GM18907 (cell line): ENCODE measurements around the gene VAC14.

ENCODE experiments used
- ATAC-seq: cut with Tn5 transposase; IDR thresholded peaks from one replicate; pipeline ENCODE4 v1.9.1; 2021; ENCODE audit warnings: mild to moderate bottlenecking, moderate library complexity; ENCODE audit not compliant: unreplicated experiment

Gene VAC14

DNA sequence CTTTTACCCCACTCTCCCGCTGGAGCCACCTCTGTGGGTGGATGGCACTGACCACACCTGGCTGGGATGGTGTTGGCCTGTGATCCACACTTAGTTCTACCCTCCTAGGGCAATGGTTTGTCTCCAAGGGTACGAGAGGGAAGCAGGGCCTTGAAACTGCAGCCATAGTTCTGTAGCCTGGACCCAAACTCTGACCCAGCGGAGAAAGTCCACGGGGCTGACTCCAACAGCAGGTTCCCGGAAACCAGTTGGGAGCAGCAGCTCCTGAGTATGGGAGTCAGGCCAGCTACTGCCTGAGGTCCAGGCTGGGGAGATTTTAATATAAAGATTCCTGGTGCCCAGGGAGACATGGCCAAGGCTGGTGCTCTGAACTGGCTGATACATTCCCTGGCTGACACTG is 91.5 kb downstream of the VAC14 start:
- no peak for ATAC-seq

- no peak for ATAC-seq
These were observed 92.4 kb downstream of the VAC14 start for GRCh38 chr16:70708366-70709246.

DNA sequence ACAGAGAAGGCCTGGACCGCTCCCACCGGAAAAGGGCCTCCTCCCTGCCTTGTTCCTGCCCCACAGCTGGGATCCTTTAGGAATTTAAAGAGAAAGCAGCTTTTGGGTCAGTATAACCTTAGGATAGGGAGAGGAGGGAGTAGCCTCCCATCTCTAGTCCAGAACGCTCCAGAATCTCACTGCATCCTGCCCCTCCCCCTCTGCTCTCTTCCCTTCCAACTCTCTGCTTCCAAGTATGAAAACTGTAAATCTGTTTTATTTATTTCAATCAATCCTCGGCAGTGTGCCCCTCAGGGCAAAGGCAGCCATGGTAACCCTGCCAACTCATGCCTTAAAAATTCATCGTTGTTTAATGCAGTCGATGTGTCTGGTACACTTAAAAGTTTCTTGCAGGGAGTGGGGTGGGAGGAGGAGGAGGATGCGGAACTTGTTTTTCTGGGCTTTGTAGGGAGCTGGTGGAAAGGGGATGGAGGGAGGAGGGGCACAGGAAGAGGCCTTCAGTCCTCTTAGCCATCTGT is 94.0 kb downstream of the VAC14 start:
- no peak for ATAC-seq

DNA sequence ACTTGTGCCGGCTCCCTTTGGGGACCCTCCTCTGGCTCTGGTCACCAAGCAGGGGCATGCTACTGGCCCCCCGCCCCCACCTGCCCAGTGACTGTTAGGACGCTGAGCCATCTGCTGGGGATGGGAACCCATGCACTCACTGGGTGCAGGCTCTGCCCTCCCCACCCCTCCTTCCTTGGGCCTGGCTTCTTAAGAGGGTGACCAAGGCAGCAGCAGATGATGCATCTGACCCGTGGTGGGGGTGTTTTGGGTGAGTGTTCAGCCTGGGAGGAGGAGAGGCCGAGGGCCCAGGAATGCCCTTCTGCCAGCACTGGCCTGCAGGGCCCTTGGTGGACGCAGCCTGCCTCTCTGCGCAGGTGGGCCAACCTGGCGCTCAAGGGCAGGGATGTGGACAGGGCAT is 95.9 kb downstream of the VAC14 start:
- no peak for ATAC-seq

- ATAC-seq = no peak
These were observed 96.4 kb downstream of the VAC14 start for GRCh38 chr16:70704586-70704985.

DNA sequence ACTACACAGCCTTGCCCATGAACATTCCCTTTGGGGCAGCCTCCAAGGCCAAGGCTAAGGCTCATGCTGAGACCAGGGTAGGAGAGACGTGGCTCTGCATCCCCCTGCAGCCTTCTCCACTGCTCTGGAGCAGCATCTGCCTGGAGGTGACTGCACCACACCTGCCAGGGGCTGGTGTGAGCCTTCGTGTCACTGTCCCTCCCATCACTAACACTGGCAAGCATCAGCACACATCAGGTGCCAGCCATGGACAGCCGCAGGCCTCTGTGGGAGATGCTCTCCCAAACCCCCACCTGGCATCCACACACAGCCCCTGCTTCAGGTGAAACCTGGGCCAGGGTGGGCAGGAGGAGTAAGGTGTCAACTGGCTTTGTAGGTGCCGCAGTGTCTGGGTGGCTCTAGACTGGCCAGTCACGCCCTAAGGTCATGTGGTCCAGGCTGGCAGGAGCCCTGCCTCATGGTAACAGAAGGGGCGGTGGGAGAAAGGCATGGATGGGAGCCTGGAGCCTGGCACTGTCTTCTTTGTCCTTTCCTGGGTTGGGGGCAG is 97.0 kb downstream of the VAC14 start:
- ATAC-seq = no peak

DNA sequence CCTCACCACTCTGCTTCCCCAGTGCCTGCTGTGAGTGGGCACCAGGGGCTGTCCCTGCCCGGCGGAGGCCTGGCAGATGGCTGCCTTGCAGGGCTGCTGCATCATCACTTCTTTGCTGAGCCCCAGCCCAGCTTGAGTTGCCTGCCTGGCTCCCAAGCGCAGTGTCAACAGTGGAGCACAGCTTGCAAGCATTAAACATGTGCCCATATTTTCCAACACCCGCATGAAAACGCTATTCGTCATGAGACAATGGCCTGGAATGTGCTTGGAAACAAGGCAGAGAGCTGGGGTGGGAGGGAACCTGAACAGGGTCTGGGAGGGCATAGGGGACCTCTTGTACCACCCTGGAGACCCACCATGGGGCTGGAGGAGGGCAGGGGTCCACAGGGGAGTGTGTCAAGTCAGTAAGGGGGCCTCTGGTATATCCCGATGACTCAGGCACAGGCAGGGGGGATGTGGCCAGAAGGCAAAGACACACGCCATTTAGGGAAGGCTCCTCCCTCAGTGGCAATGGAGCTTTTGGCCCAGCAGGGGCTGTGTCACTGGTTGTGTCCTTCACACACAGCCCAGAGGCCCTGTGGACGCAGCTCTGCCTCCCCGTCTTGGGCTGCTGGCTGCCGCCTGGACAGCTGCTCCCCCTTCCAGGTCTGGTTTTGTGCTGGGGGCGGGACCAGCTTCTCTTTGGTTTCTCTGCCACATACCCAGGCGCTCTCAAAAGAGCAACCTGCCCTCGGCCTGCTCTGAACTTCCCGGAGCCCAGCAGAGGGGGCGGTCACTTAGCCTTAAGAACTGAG is 97.7 kb downstream of the VAC14 start:
- ATAC-seq = no peak

- ATAC-seq = no peak
These were observed 98.3 kb downstream of the VAC14 start for GRCh38 chr16:70702624-70703023.

DNA sequence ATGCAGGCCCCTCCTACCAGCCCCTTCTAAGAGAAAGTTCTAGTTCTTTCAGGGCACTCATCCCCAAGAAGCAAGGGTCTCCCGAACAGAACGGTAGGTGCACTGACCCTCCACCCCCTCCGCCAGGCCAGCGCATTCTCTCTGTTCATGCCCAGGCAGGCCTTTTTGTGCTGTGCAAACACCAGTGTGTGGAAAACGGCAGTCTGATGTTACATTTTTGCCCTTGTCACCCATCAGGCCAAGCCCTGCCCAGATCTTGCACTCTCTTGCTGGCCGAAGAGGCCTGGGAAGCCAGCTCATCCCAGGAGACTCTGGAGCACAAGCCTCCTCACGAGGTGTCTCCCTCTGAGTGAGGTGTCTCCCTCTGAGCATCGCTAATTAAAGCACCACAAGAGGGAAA is 99.0 kb downstream of the VAC14 start:
- no peak for ATAC-seq

- no peak for ATAC-seq
These were observed 99.4 kb downstream of the VAC14 start for GRCh38 chr16:70701596-70701995.

DNA sequence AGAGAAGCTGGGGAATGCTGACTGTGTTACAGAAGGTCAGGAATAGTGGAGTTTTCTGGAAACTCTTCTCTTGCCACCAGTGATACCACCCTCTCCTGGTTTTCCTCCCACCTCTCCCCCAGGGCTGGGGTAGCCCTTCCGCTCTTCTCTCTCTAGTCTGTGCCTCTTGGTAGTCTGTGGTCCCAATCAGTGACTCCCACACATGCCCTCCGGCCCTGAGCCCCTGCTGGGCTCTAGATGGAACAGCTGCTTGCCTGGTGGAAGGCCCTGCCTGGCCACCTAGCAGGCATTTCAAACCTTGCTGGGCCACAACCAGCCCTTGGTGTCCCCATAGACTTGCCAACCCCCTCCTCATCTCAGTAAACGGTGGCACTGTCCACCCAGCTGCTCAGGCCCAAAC is 99.9 kb downstream of the VAC14 start:
- ATAC-seq = no peak

GRCh38 chr16:70700101-70701020 is 100.6 kb downstream of the VAC14 start:
- ATAC-seq = no peak

DNA sequence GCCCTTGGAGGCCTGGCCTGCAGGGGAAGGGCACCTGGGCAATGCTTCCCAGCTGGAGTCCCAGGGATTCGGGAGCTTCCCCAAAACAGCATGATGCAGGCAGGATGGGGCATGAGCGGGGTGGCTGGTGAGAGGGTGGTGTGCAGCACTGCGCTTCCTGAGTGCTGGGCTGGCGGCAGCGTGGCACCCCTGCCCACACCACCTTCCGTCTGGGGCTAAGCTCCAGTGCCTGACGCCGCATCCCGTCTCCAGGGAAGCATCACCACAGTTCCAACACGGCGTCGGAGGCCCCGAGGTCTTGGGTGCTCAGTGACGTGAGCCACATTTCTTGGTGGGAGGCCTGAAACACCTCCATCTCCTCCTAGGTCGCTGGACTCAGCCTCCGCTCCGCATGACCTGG is 101.3 kb downstream of the VAC14 start:
- no peak for ATAC-seq

GRCh38 chr16:70698901-70699300 is 102.1 kb downstream of the VAC14 start:
- no peak for ATAC-seq

DNA sequence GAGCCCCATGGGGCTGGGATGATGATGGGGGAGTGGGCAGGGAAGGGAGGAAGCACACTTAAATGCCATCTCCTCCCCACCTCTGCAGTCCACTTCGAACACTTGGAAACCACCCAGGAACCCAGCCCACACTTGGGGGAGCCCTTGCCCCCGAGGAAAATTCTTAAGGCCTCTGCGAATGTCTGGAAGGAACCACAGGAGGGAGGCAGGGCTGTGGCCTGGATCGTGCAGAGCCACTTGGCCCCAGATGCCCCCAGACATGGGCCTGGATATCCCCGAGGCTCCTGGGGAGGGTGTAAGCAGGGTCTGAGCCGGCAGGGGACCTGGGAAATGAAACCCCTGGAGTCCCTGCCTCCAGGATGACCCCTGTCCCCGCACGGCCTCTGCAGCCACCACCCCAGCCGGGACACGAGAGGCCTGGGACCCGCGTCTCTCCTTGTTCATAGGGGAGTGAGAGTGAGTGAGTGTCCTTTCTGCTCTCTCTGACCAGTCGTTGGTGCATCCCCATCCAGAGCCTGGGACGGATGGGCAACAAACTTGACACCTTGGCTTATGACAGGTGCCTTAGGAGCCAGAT is 103.3 kb downstream of the VAC14 start:
- no peak for ATAC-seq

DNA sequence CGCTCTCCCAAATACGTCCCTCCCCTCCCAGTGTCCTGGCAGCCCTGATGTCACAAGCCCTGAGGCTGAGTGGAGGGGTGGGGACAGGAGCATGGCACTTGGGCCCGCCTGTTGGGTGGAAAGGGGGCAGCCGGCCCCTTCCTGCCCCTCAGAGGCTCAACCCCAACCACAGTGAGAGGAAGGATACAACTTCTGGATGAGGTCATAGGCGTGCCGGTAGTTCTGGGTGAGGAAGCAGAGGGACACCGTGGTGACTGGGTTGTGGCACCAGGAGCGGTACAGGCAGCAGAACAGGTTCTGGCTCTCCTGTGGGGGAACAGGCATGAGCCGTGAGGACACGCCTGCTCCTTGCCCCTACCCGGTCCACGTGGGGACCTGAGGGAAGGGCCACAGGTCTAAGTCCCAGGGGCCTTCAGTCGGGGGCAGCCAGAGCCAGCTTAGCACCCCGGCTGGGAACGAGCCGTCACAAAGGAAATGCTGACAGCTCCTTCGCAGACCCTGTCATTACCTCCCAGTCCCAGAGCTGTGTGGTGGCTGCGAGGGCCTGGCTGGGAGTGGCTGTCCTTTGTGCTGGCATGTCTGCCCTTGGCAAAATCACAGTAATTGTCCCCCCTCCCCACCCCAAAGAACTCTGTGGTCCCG is 103.9 kb downstream of the VAC14 start:
- no peak for ATAC-seq

- no peak for ATAC-seq
These were observed 104.6 kb downstream of the VAC14 start for GRCh38 chr16:70696355-70696754.

DNA sequence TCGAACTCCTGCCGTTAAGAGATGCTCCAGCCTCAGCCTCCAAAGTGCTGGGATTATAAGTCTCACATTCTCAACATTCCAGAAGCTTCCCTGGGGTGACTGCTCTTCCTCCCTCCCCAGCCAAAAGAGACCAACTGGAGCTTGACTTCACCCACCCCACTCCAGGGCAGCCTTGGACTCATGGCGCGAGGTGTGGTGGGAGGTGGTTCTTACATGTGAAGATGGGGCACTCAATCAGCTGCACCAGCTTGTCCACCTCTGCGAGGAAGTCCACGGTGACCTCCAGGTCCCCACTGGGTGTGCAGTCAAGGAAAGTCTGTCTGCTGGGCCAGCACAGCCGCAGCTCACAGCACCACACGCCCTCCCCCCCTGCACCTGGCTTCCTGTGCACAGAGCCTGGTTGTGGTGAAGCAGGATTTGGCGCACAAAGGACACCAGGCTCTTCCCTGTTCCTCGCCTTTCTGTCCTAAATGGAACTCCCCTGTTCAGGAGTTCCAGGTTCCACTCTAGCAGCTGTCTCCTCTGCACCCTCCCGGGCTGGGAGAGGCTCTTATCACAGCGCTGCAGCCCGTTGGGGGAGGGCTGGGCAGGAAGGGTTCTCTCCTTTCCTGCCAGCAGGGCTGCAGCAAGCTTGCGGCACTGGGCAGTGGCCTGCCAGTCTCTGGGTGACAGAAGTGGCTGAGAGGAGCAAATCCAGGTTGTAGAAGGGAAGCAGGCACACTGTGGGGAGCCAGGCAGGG is 105.5 kb downstream of the VAC14 start:
- no peak for ATAC-seq

GRCh38 chr16:70694868-70695218 is 106.1 kb downstream of the VAC14 start:
- no peak for ATAC-seq
